Endothelial cell of umbilical vein (primary cell): Measurements from ENCODE around the gene SMIM30. TPM values are rescaled to one million over a fixed set of nuclear protein-coding genes. Genes with fewer than 3 reads are reported as not detected.

Source experiments
- BruUV-seq: library from RNA; stranded (reverse); fragments of 400-500 nt; replicated peaks from 2 replicates; lab custom pipeline; 2021; lab: Mats Ljungman, UMichigan
- CTCF ChIA-PET: fragments of 300-600, 350-600 bp; sonication (Branson Sonifier 250); formaldehyde crosslinking; loops from one replicate; lab custom pipeline; 2021; ENCODE audit warnings: antibody characterized with exemption, inconsistent platforms; lab: Charles Lee
- POLR2A ChIA-PET: fragments of 300-600, 350-600 bp; sonication (Branson Sonifier 250); formaldehyde crosslinking; loops from one replicate; lab custom pipeline; 2021; ENCODE audit warnings: antibody characterized with exemption, inconsistent platforms; lab: Charles Lee
- DNase-seq: peaks from one replicate; pipeline ENCODE4 v3.0.0-alpha.2; 2011; ENCODE audit warnings: low read depth, low spot score
- FAIRE-seq: peaks from 2 replicates; lab custom pipeline; 2011; peaks lifted over from hg19 to GRCh38; lab: Jason Lieb, UNC
- H2AFZ ChIP-seq: 2 replicates; pipeline ENCODE4 v1.6.0; 2012; ENCODE audit warnings: low read depth, low read length, control low read depth, inconsistent platforms
- H3K27ac ChIP-seq: 2 replicates; pipeline ENCODE4 v1.5.1; 2011; ENCODE audit warnings: low read depth, mild to moderate bottlenecking, control low read depth, low read length, moderate library complexity; ENCODE audit not compliant: insufficient read depth
- H3K27me3 ChIP-seq, 2 experiments: 2 replicates each; pipeline versions ENCODE4 v1.6.0 to v1.6.1; 2011; ENCODE audit warnings: low read length in 2 of 2, mixed read lengths in 1 of 2; ENCODE audit not compliant: control insufficient read depth in 2 of 2, insufficient read depth in 2 of 2
- H3K36me3 ChIP-seq, 2 experiments: 2 replicates in 1 of 2; 3 replicates in 1 of 2; pipeline ENCODE4 v1.5.1; 2011; ENCODE audit warnings: low read length in 2 of 2, mild to moderate bottlenecking in 1 of 2, moderate library complexity in 1 of 2; ENCODE audit not compliant: control insufficient read depth in 2 of 2, insufficient read depth in 2 of 2; ENCODE audit errors: extremely low read depth in 1 of 2
- H3K4me1 ChIP-seq: 3 replicates; pipeline ENCODE4 v1.5.1; 2011; ENCODE audit warnings: mild to moderate bottlenecking, low read length; ENCODE audit not compliant: control insufficient read depth, insufficient read depth; ENCODE audit errors: extremely low read depth
- H3K4me2 ChIP-seq: 2 replicates; pipeline ENCODE4 v1.6.1; 2011; ENCODE audit warnings: low read length, control low read depth, mixed read lengths; ENCODE audit not compliant: insufficient read depth
- H3K4me3 ChIP-seq, 3 experiments: fragments of 200-600 bp in 1 of 3; sonication (generic), shearing (Covaris generic) in 1 of 3; replicated peaks in 1 of 3; 2 replicates each; pipeline ENCODE4 v1.5.1; 2011 to 2016; ENCODE audit warnings: control low read depth in 3 of 3, low read length in 3 of 3, mild to moderate bottlenecking in 2 of 3, inconsistent platforms in 1 of 3, low read depth in 1 of 3, moderate library complexity in 1 of 3; ENCODE audit not compliant: insufficient read depth in 1 of 3
- H3K79me2 ChIP-seq: 2 replicates; pipeline ENCODE4 v1.6.0; 2012; ENCODE audit warnings: low read length, inconsistent platforms; ENCODE audit not compliant: control insufficient read depth, insufficient read depth
- H3K9ac ChIP-seq: replicated peaks from 2 replicates; pipeline ENCODE3; 2011; ENCODE audit warnings: low read length, control low read depth; ENCODE audit not compliant: insufficient read depth; ENCODE audit errors: extremely low read depth
- H3K9me1 ChIP-seq: replicated peaks from 3 replicates; pipeline ENCODE4 v1.6.0; 2011; ENCODE audit warnings: mild to moderate bottlenecking, low read length; ENCODE audit not compliant: control insufficient read depth, insufficient read depth; ENCODE audit errors: extremely low read depth
- H3K9me3 ChIP-seq: replicated peaks from 2 replicates; pipeline ENCODE4 v1.5.1; 2012; ENCODE audit warnings: low read length, inconsistent platforms; ENCODE audit not compliant: control insufficient read depth, insufficient read depth
- H4K20me1 ChIP-seq: replicated peaks from 2 replicates; pipeline ENCODE3; 2011; ENCODE audit warnings: mild to moderate bottlenecking, low read length; ENCODE audit not compliant: control insufficient read depth, insufficient read depth; ENCODE audit errors: extremely low read depth
- CTCF ChIP-seq, 2 donors: IDR thresholded peaks; 1 replicate in 1 of 2; 2 replicates in 1 of 2; pipeline ENCODE4 v1.5.1; 2011; ENCODE audit warnings: low read length in 2 of 2, mild to moderate bottlenecking in 2 of 2, moderate library complexity in 2 of 2, control low read depth in 1 of 2, inconsistent platforms in 1 of 2, low read depth in 1 of 2; ENCODE audit not compliant: insufficient read depth in 1 of 2; ENCODE audit errors: extremely low read depth in 1 of 2
- GATA2 ChIP-seq: IDR thresholded peaks from 2 replicates; pipeline ENCODE4 v1.7.0; 2011; ENCODE audit warnings: low read depth, mild to moderate bottlenecking, moderate library complexity, mixed read lengths, low read length; ENCODE audit not compliant: insufficient read length, insufficient read depth
- JUN ChIP-seq: IDR thresholded peaks from 2 replicates; pipeline ENCODE4 v1.6.1; 2011; ENCODE audit warnings: borderline replicate concordance, low read depth; ENCODE audit not compliant: insufficient read length, insufficient read depth
- MAX ChIP-seq: IDR thresholded peaks from 2 replicates; pipeline ENCODE4 v1.6.1; 2011; ENCODE audit not compliant: insufficient read depth, insufficient read length
- MYC ChIP-seq: IDR thresholded peaks from one replicate; pipeline ENCODE4 v1.6.1; 2011; ENCODE audit warnings: mild to moderate bottlenecking, low read depth, low read length
- POLR2A ChIP-seq: IDR thresholded peaks from 2 replicates; pipeline ENCODE4 v1.6.1; 2012; ENCODE audit warnings: low read depth, mild to moderate bottlenecking, control low read depth, low read length
- POLR2AphosphoS5 ChIP-seq: IDR thresholded peaks from 2 replicates; pipeline ENCODE4 v1.6.1; 2012; ENCODE audit warnings: low read depth, mild to moderate bottlenecking, control low read depth, low read length, moderate library complexity; ENCODE audit not compliant: insufficient read depth
- dilution Hi-C: fragments of 300-500 bp; cut with MboI; formaldehyde crosslinking; loops from one replicate; pipeline ENCODE4 v1.15.0; 2019; ENCODE audit warnings: low sequenced_read_pairs; ENCODE audit not compliant: extremely low pct_ligation_motif_present
- intact Hi-C: fragments of 100-400 bp; cut with micrococcal nuclease; formaldehyde crosslinking; loops from one replicate; pipeline ENCODE4 v1.10.0; 2022
- polyA plus RNA-seq, 4 experiments: library from polyadenylated mRNA; depleted of rRNA in 3 of 4; stranded (reverse) in 3 of 4; unstranded in 1 of 4; fragments of >200 nt; gene quantifications; 2 replicates each; pipeline versions ENCODE4 v1.2.1 to v1.2.3, GENCODE V29; 2011 to 2012; ENCODE audit warnings: missing spikeins in 1 of 4
- total RNA-seq: library from RNA; stranded (reverse); gene quantifications from 2 replicates; pipeline ENCODE4 v1.2.3, GENCODE V29; 2021

SMIM30 gene
- total and polyA plus RNA-seq, 2 donors (not counting 3 experiments of a cell fraction or from before 2014, with no cell fraction given), result 26.3 to 39.1 TPM

- Histone ChIP-seq H3K4me2 (no peak overlapping the region), H3K79me2 (no peaks in the 10 kb centered on the region), H3K9me3 (no peaks in the 10 kb centered on the region), H3K4me1 (no peaks in the 10 kb centered on the region), H2AFZ (no peak overlapping the region), H3K9me1 (no peaks in the 10 kb centered on the region), H4K20me1 (no peaks in the 10 kb centered on the region), H3K4me3 (no peak overlapping the region), H3K36me3 (no peaks in the 10 kb centered on the region), H3K27ac (no peak overlapping the region), H3K9ac (no peak overlapping the region), H3K27me3 (no peaks in the 10 kb centered on the region)
- dilution Hi-C loops, result no loop called here
- TF ChIP-seq MAX (no peak), JUN (no peak), CTCF (IDR thresholded peaks at IDR 0.05; ENCODE audit: extremely low read depth in 1 of 2, insufficient read depth in 1 of 2, low read depth in 1 of 2, low read length in 2 of 2) (no peak), POLR2A (no peak), POLR2AphosphoS5 (no peak), MYC (no peak), GATA2 (no peak)
- ChIA-PET CTCF (no interaction called here), POLR2A (no interaction called here)
- DNase-seq (no peak), FAIRE-seq (no peak)
- intact Hi-C loops, result no loop called here
- BruUV-seq, result no TSS peak
Observed at GRCh38 chr7:113141803-113142202, 23.4 kb upstream of the SMIM30 start.
